GM23248 (cell line): ENCODE results near the gene ZNF697.

Experiments
- EZH2 ChIP-seq: fragments of 200-600 bp; sonication (generic); IDR thresholded peaks from 2 replicates; pipeline ENCODE4 v1.6.1; 2018; ENCODE audit warnings: antibody characterized with exemption, mild to moderate bottlenecking; ENCODE audit not compliant: insufficient read depth, poor library complexity, severe bottlenecking
- EZH2phosphoT487 ChIP-seq: fragments of 200-600 bp; sonication (generic); IDR thresholded peaks from 2 replicates; pipeline ENCODE4 v1.6.1; 2018; ENCODE audit warnings: antibody characterized with exemption, moderate library complexity, mild to moderate bottlenecking, low read depth; ENCODE audit not compliant: insufficient read depth

- TF ChIP-seq EZH2: no peak
- no peak for TF ChIP-seq EZH2phosphoT487
Measured at GRCh38 chr1:119653839-119654170, 5.7 kb upstream of the ZNF697 start.
